ENCODE results near the gene PLXNB2. TPM values are rescaled to one million over a fixed set of nuclear protein-coding genes. Genes with fewer than 3 reads are reported as not detected.

PLXNB2 gene
- polyA plus RNA-seq, 3 donors: 38.2 to 368 (median 70.5) TPM

DNA sequence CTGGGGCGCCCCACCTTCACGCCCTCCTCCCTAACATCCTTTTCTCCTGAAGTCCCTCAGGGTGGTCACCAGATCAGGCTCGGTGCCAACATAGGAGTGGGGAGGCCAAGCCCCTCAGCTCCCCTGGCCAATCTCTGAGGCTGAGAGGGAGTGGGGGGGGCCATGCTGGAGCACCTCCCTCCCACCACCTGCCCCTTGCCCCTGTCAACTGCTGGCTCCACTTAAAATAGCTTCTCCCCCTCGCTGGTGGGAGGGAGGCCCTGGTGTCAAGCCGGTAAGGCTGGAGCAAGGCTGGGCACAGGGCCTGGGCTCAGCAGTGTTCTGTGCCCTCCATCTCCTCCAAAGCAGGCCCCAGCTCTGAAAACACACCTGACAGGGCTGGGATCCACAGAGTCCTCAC lies 4.9 kb downstream of the PLXNB2 start:
- TF ChIP-seq, protein P1, sequence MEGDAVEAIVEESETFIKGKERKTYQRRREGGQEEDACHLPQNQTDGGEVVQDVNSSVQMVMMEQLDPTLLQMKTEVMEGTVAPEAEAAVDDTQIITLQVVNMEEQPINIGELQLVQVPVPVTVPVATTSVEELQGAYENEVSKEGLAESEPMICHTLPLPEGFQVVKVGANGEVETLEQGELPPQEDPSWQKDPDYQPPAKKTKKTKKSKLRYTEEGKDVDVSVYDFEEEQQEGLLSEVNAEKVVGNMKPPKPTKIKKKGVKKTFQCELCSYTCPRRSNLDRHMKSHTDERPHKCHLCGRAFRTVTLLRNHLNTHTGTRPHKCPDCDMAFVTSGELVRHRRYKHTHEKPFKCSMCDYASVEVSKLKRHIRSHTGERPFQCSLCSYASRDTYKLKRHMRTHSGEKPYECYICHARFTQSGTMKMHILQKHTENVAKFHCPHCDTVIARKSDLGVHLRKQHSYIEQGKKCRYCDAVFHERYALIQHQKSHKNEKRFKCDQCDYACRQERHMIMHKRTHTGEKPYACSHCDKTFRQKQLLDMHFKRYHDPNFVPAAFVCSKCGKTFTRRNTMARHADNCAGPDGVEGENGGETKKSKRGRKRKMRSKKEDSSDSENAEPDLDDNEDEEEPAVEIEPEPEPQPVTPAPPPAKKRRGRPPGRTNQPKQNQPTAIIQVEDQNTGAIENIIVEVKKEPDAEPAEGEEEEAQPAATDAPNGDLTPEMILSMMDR (IDR thresholded peaks at IDR 0.05): no peak
- peaks cover 67 to 78% of the 10 kb centered on the region in 2 donors for H3K4me1 ChIP-seq (ENCODE audit: control insufficient read depth in 1 of 2, insufficient read depth in 2 of 2, low read length in 2 of 2)
- Mint-ChIP-seq H3K4me3 (peak overlapping the region; percentile 96), H3K9me3 (peaks cover 0 to 2% (median 0%) of the 10 kb centered on the region in 7 donors), H3K27ac (peak overlapping the region; percentile 99 to 100 (median 100)), H3K4me1 (peaks cover 58% of the 10 kb centered on the region), H3K36me3 (peaks cover 8 to 30% of the 10 kb centered on the region in 2 donors), H3K27me3 (ENCODE audit: low read depth in 3 of 3) (peaks cover 0 to 1% (median 0%) of the 10 kb centered on the region in 3 donors)
- peaks cover 95% of the 10 kb centered on the region for H3K79me2 ChIP-seq (ENCODE audit: insufficient read depth, low read length)
- H3K4me3 ChIP-seq (replicated peaks in 1 of 3; ENCODE audit: low read depth in 2 of 3, low read length in 3 of 3): peak overlapping the region in 2 of 3 experiments; percentile 43 to 100
- intact Hi-C loops (cut with micrococcal nuclease): loop anchor here (2.0 to 10.0 kb wide), 3 partner anchors 14 to 338 kb away; partner anchors contain the start of genes PIM3 (in 1 of the 2) and TYMP (in 1 of the 2)
- peaks cover 7 to 16% of the 10 kb centered on the region in 2 donors for H3K36me3 ChIP-seq (replicated peaks in 1 of 2; ENCODE audit: control insufficient read depth in 1 of 2, insufficient read depth in 2 of 2, low read length in 2 of 2)
- H3K27me3 ChIP-seq (ENCODE audit: control insufficient read depth in 2 of 2, insufficient read depth in 2 of 2, low read length in 2 of 2): no peaks in the 10 kb centered on the region
- H3K9me3 ChIP-seq (replicated peaks in 1 of 2; ENCODE audit: control insufficient read depth in 1 of 2, insufficient read depth in 1 of 2, low read length in 2 of 2): no peaks in the 10 kb centered on the region
- peaks cover 87% of the 10 kb centered on the region for H4K20me1 ChIP-seq (ENCODE audit: insufficient read depth, low read length)
- no peak for DNase-seq
- peak overlapping the region; percentile 94 for H3K9ac ChIP-seq (ENCODE audit: insufficient read depth, low read length, poor library complexity, severe bottlenecking)
- peak overlapping the region; percentile 93 for H3K4me2 ChIP-seq (replicated peaks; ENCODE audit: extremely low read depth, low read length, poor library complexity, severe bottlenecking)
- 52% methylated on average over 2 of the region's 5 CpGs for WGBS (ENCODE audit: insufficient coverage)
- no peak overlapping the region for H2AFZ ChIP-seq (ENCODE audit: insufficient read depth, low read depth, low read length, poor library complexity, severe bottlenecking)
- peak overlapping the region; percentile 97 to 100 for H3K27ac ChIP-seq (ENCODE audit: low read depth in 1 of 2, low read length in 2 of 2)

DNA sequence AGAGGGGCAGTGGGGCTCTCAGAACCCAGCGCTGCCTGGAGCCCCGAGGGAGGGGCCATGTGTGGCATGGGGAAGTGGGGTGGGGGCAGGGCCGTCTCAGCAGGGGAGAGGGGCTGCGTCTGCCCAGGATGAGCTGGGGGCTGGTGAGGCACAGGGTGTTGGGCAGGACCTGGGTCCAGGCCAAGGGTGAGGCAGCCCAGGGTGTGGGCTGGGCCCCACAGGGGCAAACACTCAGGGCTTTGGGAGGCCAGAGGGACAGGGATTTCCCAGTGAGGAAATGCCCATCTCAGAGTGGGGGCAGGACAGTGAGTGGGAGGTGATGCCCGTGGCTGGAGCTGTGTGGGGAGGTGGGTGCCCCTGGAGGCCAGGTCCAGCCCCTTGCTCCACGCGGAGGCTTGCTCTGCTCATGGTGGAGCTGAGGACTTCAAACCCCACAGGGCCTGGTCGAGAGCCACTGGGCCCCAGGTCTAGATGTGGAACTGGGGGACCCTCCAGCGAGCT lies 5.4 kb downstream of the PLXNB2 start:
- intact Hi-C loops (cut with micrococcal nuclease): loop anchor here (2.0 to 10.0 kb wide), 3 partner anchors 15 to 337 kb away; partner anchors contain the start of genes PIM3 (in 1 of the 2) and TYMP (in 1 of the 2)
- Histone ChIP-seq H2AFZ (ENCODE audit: insufficient read depth, low read depth, low read length, poor library complexity, severe bottlenecking) (no peak overlapping the region), H3K4me3 (replicated peaks in 1 of 3; ENCODE audit: low read depth in 2 of 3, low read length in 3 of 3) (peak overlapping the region; percentile 4 to 100 (median 43)), H3K27ac (ENCODE audit: low read depth in 1 of 2, low read length in 2 of 2) (peak overlapping the region; percentile 97 to 100), H3K79me2 (ENCODE audit: insufficient read depth, low read length) (peaks cover 98% of the 10 kb centered on the region), H3K4me1 (ENCODE audit: control insufficient read depth in 1 of 2, insufficient read depth in 2 of 2, low read length in 2 of 2) (peaks cover 68 to 83% of the 10 kb centered on the region in 2 donors), H3K9ac (ENCODE audit: insufficient read depth, low read length, poor library complexity, severe bottlenecking) (peak overlapping the region; percentile 94), H4K20me1 (ENCODE audit: insufficient read depth, low read length) (peaks cover 92% of the 10 kb centered on the region), H3K36me3 (replicated peaks in 1 of 2; ENCODE audit: control insufficient read depth in 1 of 2, insufficient read depth in 2 of 2, low read length in 2 of 2) (peaks cover 7 to 16% of the 10 kb centered on the region in 2 donors), H3K27me3 (ENCODE audit: control insufficient read depth in 2 of 2, insufficient read depth in 2 of 2, low read length in 2 of 2) (no peaks in the 10 kb centered on the region), H3K4me2 (replicated peaks; ENCODE audit: extremely low read depth, low read length, poor library complexity, severe bottlenecking) (peak overlapping the region; percentile 93), H3K9me3 (replicated peaks in 1 of 2; ENCODE audit: control insufficient read depth in 1 of 2, insufficient read depth in 1 of 2, low read length in 2 of 2) (no peaks in the 10 kb centered on the region)
- peak; percentile 72 to 92 (median 84) for DNase-seq
- WGBS (ENCODE audit: insufficient coverage): 0% methylated on average over 5 of the region's 9 CpGs
- TF ChIP-seq, protein P1 (IDR thresholded peaks at IDR 0.05): no peak
- peaks cover 0 to 2% (median 0%) of the 10 kb centered on the region in 7 donors for H3K9me3 Mint-ChIP-seq
- H3K27ac Mint-ChIP-seq: peak overlapping the region; percentile 99 to 100 (median 100)
- H3K4me3 Mint-ChIP-seq: peak overlapping the region; percentile 96
- H3K4me1 Mint-ChIP-seq: peaks cover 62% of the 10 kb centered on the region
- peaks cover 0 to 1% (median 0%) of the 10 kb centered on the region in 3 donors for H3K27me3 Mint-ChIP-seq (ENCODE audit: low read depth in 3 of 3)
- peaks cover 8 to 33% of the 10 kb centered on the region in 2 donors for H3K36me3 Mint-ChIP-seq
